Measurements from ENCODE around the gene MSTN.
A peak's percentile ranks its signal among the peaks of the same experiment; 100 is the strongest.
"Not testable (repeated sequence)": the region's sequence is repeated elsewhere in the genome, so short reads cannot be mapped to it uniquely, and the experiment has no call there.

The MSTN gene

DNA sequence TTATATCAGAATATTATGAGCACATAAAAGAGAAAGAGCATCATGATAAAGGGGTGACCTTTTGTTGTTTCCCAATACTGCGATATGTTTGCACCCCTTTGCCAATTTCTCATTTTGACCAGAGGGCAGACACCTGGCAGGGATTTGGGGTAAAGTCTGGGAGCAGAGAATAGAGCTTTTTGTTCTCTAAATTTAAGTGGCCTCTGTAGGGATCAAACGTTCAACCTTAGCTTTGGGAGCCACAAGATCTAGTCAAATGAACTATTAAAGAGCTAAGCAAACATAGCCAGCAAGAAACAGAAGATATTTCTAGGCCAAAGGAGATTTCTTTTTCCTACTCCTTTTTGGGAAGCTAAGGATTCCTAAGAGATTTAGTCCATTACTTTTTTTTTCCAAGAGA is 1.1 kb upstream of the MSTN start:
- no peak for DNase-seq (ENCODE audit: low spot score)

DNA sequence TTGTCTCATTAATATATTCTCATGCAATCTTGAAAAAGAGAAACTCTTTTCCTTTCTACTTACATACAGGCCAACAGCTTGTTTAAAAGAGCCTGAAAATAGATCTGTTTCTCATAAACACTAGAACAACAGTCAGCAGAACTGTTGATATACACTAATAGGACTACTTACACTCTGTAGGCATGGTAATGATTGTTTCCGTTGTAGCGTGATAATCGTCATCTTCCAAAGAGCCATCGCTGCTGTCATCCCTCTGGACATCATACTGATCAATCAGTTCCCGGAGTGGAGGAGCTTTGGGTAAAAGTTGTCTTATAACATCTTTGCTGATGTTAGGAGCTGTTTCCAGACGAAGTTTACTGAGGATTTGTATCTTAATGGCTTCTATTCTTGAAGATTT is 476 bp downstream of the MSTN start:
- DNase-seq (ENCODE audit: low spot score) = no peak

DNA sequence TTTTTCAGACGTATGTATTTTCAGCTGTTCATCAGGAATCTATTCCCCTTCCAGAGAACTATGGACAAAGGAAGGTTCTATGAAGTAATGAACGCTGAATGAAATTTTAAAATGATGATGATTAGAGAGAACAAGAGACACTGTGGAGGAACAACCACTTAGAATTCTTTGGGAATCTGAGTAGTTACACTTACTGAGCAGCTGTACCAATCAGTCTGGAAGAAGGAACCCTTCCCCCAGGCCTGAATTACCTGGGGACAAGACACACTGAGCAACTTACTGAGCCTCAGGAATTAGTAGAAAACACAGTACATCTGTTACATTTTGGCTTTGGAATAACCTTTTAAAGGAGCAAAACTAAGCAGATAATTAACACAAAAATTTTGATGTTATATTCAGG is 1.9 kb downstream of the MSTN start:
- DNase-seq (ENCODE audit: low spot score) = no peak

DNA sequence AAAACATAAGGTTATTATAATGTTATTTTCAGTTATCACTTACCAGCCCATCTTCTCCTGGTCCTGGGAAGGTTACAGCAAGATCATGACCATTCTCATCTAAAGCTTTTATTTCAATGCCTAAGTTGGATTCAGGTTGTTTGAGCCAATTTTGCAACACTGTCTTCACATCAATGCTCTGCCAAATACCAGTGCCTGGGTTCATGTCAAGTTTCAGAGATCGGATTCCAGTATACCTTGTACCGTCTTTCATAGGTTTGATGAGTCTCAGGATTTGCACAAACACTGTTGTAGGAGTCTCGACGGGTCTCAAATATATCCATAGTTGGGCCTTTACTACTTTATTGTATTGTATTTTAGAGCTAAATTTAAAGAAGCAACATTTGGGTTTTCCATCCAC is 2.5 kb downstream of the MSTN start:
- no peak for DNase-seq (ENCODE audit: low spot score)

DNA sequence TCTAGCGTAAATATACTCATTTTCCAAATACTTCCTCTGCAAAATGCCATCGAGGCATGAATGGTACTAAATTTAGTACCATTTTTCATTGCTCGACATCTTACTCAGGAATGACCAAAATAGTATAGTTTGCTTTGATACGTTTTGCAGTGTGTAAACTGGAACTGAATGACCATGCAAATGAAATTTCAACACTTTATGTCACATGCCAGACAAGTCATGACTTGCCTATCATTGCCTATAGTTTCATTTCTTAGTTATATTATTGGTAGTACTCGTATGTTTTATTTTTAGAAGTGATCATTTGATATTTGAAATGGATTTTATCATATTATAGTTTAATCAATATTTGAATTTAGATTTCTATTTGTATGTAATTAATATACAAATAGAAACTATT is 9.1 kb downstream of the MSTN start:
- DNase-seq (ENCODE audit: low spot score) = no peak

DNA sequence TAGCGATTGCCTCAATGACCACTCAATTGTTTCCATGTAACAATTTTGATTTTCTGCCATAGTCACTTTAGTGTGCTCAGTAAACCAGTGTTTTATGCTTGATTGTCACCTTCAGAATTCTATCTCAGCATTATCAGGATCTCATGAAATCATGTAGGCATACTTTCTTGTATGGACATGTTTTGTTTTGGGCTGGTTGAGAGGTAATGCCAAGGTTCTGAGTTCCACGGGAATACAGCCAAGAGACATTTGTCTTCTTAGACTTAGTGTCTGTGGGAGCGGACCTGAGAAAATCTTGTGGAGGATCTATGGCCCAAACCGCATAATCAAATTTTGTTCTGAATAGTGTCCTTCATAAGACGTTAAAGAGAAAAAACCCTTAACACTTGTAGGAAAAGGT is 10.2 kb downstream of the MSTN start:
- DNase-seq (ENCODE audit: low spot score) = no peak

DNA sequence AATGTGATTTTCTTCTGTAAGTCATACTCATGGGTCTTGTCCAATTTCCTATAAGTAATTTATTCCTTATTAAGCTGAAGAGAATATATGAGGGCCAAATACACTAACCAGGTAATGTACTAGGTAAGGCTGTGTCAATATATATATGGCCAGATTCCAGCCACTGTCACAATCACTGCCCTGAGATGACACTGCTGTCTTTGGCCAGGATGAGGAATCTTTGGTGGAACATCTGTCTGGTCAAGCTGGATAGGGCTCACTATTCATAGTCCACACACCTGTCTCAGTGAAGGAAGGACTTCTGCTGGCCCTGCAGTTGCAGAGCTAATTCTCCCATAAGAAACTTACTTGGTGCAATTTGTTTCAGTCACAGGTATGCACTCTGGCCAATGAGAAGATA is 11.3 kb downstream of the MSTN start:
- no peak for DNase-seq (ENCODE audit: low spot score)

DNA sequence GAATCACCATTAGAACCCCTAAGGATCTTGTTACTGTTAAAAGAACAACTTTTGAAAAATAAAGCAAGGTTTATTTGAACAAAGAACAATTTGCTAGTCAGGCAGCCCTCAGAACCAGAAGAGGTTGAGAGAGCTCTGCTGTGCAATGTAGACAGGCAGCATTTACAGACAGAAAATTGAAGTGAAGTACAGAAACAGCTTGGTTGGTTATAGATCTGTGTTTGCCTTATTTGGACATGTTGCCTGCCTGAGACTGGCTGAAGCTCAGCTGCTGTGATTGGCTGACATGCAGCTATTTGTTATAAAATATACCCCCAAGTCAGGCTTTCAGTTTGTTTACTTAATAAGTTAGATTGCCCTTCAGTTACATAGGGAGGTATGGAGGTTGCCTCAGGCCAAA is 12.5 kb downstream of the MSTN start:
- no peak for DNase-seq (ENCODE audit: low spot score)

DNA sequence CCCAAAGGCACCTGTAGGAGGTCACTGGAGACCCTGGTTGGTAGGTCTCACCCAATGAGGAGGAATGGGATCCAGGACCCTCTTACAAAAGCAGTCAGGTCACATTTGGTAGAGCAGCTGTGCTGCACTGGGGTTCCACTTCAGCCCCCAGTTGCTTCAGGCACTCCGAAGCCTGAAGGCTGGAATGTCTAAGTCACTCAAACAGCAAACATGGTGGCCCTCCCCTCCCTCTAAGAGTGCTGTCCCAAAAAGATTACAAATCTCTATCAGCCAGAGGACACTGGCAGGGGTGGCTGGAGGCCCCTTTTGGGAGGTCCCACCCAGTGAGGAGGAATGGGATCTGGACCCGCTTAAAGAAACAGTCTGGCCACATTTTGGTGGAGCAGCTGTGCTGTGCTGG is 17.7 kb downstream of the MSTN start:
- DNase-seq (ENCODE audit: low spot score) = no peak

DNA sequence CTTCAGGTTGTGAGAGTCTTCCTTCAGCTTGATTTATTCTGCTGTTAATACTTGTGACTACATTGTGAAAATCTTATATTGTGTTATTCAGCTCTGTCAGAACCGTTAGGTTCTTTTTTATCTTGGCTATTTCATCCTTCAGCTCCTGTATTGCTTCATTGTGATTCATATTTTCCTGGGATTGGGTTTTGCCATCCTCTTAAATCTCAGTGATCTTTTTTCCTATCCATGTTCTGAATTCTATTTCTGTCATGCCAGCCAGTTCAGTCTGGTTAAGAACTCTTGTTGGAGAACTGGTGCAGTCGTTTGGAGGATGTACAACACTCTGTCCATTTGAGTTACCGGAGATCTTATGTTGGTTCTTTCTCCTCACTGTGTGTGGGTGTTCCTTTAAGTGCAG is 19.1 kb downstream of the MSTN start:
- no peak for DNase-seq (ENCODE audit: low spot score)

DNA sequence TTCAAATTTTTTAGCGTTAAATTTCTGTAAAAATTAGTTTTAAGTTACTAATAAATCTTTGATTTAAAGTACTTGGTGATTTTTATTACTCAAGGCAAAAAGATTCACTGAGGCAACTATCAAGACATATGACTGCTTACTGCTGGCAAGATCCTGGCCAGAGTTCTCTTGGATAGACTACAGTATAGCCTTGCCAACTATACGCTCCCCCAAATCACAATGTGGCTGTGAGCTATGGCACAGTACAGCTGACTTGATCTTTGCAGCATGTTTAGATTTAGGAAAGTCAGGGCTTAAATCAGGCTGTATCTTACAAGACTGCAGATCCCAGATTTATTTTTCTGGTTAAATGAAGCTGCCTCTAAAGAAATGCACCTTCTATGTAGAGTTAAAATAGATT is 26.5 kb downstream of the MSTN start:
- no peak for DNase-seq (ENCODE audit: low spot score)

DNA sequence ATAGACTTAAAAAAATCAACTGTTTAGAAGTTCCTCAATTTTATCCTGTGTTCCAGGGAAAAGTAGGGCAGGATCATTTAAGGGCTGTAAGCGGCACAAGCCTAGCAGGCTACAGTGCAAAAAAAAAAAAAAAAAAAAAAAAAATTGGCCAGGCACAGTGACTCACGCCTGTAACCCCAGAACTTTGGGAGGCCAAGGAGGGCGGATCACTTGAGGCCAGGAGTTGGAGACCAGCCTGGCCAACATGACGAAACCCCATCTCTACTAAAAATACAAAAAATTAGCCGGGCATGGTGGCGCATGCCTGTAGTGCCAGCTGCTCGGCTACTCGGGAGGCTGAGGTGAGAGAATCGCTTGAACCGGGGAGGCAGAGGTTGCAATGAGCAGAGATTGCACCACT is 28.1 kb downstream of the MSTN start:
- DNase-seq (ENCODE audit: low spot score) = not testable (repeated sequence)

DNA sequence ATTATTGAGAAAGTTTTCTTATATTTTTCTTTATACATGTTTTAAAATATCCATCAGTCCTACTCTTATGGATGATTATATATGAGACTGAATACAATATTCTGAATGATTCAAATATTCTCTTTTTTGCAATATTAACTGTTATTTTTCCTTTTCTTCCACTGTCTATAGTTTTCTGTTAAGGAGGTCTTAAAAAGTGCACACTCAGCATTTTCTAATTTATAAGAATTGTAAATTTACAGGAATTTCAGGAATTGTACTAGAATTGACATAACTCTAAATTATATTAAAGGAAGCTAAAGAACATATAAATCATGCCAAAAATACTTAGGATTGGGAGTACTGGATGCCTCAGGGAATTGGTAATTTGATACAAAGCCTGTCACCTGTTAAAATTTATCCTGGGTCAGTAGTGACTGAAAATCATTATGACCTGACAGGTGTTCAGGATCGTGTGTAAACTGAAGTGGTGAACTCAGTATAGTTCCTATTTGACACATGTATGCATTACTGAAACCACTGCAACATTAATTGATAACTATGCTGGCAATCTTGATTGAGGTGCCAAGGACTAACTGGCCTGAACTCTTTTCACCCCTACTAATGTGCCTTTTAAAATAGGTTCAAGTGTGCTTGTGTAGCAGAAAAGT is 30.4 kb downstream of the MSTN start:
- no peak for DNase-seq (ENCODE audit: low spot score)

DNA sequence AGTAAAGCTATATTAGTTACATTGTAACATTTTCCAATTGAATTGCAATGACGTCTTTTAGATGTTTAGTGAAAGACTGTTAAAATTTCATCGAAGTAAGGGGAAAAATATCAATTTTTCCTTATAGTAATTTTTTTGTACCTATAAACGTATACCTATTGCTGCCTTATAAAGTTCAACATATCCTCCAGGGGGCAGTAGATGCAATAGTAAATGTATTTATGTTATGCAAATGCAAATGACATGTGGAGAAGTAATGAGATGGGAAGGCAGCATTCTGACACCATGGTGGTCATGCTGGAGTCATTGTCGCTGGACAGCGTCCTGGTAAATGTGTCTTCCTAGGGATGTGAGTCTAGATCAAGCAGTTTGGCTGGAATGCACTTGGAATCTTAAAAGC is 38.7 kb downstream of the MSTN start:
- peak; percentile 39 for DNase-seq (ENCODE audit: low spot score)

DNA sequence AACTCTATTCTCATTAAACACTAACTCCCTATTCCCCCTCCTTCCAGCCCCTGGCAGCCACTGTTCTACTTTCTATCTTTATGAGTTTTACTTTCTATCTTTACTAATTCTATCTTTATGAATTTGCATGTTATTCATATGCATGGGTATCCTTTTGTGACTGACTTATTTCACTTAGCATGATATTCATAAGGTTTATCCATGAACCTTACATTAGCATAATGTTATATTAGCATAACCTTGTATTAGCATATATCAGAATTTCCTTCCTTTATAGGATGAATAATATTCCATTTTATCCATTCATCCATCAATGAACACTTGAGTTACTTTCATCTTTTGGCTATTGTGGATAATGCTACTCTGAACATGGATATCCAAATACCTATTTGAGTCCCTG is 41.8 kb downstream of the MSTN start:
- DNase-seq (ENCODE audit: low spot score) = no peak

DNA sequence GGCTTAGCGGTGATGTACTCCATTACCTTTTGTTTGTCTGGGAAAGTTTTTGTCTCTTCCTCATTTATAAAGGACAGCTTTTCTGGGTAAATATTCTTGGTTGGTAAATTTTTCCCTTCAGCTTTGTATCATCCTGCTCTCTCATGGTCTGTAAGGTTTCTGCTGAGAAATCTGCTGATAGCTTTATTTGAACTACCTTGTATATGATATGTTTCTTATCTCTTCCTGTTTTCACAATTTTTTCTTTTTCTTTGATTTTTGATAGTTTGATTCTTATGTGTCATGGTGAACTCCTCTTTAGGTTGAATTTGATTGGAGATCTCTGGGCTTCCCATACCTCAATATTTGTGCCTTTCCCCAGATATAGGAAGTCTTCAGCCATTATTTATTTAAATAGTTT is 44.7 kb downstream of the MSTN start:
- no peak for DNase-seq (ENCODE audit: low spot score)

DNA sequence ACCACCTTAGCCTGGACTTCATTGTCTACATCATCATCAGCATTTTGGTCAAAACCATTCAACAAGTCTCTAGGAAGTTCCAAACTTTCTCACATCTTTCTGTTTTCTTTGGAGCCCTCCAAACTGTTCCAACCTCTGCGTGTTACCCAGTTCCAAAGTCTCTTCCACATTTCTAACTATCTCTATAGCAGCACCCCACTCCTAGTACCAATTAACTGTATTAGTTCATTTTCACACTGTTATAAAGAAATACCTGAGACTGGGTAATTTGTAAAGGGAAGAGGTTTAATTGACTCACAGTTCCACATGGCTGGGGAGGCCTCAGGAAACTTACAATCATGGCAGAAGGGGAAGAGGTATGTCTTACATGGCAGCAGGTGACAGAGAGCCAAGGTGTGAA is 46.6 kb downstream of the MSTN start:
- DNase-seq (ENCODE audit: low spot score) = not testable (repeated sequence)

Data from kidney capillary endothelial cell (primary cell).